Measurements from ENCODE around the gene CARD9. TPM values are rescaled to one million over a fixed set of nuclear protein-coding genes. Genes with fewer than 3 reads are reported as not detected.

CARD9 gene
- total RNA-seq, 1 experiment from 2014 or later: 5.6 TPM

GRCh38 chr9:136336156-136336870 is 37.2 kb downstream of the CARD9 start:
- Mint-ChIP-seq H3K27me3 (ENCODE audit: low read depth) (no peaks in the 10 kb centered on the region), H3K4me3 (no peak overlapping the region), H3K9me3 (no peaks in the 10 kb centered on the region), H3K27ac (no peak overlapping the region), H3K4me1 (peaks cover 2 to 9% of the 10 kb centered on the region in 2 experiments; a peak in 1 of 4 replicates), H3K36me3 (ENCODE audit: insufficient read depth in 1 of 3, low read depth in 3 of 3) (no peaks in the 10 kb centered on the region; a peak in 1 of 7 replicates)
- WGBS (ENCODE audit: extremely low coverage, insufficient read length, low lambda C conversion rate): no CpG with 5 or more reads among the region's 30 CpGs
- no peak for TF ChIP-seq CTCF (conservative IDR thresholded peaks at IDR 0.05)
- H3K18ac ChIP-seq (ENCODE audit: insufficient read length, low read depth, low read length): no peak overlapping the region
- H2BK120ac ChIP-seq (ENCODE audit: low read depth, low read length, poor library complexity, severe bottlenecking): no peak overlapping the region
- H3K9ac ChIP-seq (ENCODE audit: extremely low read depth, insufficient read length, low read length): no peak overlapping the region
- no peak overlapping the region for H2BK20ac ChIP-seq (ENCODE audit: low read depth, low read length, poor library complexity, severe bottlenecking)
- no peak overlapping the region for H3T11ph ChIP-seq (ENCODE audit: low read length)
- no peaks in the 10 kb centered on the region for H4K20me1 ChIP-seq (ENCODE audit: control insufficient read depth, insufficient read depth, insufficient read length)
- H2AK5ac ChIP-seq (ENCODE audit: insufficient read length, low read length): no peak overlapping the region
- no peak overlapping the region for H3K56ac ChIP-seq (ENCODE audit: insufficient read length, low read depth, low read length)
- no peak overlapping the region for H3K4me2 ChIP-seq (ENCODE audit: insufficient read depth, insufficient read length, low read length)
- no peak overlapping the region for H2AFZ ChIP-seq (ENCODE audit: low read length)
- no peak overlapping the region for H3K27ac ChIP-seq (ENCODE audit: insufficient read length, low read depth, low read length)
- H4K5ac ChIP-seq (ENCODE audit: insufficient read length, low read depth, low read length): no peak overlapping the region
- DNase-seq: no peak
- no peaks in the 10 kb centered on the region for H3K27me3 ChIP-seq (ENCODE audit: insufficient read depth, low read length)
- no peak overlapping the region for H4K8ac ChIP-seq (replicated peaks; ENCODE audit: insufficient read length, low read depth, low read length)
- no peak overlapping the region for H2BK12ac ChIP-seq (ENCODE audit: insufficient read length, low read depth, low read length)
- H3K23me2 ChIP-seq (ENCODE audit: insufficient read length, low read depth, low read length, poor library complexity, severe bottlenecking): no peaks in the 10 kb centered on the region
- H4K91ac ChIP-seq (ENCODE audit: insufficient read length, low read depth, low read length): no peak overlapping the region
- H3K79me1 ChIP-seq (ENCODE audit: insufficient read depth, low read depth, low read length, poor library complexity, severe bottlenecking): no peaks in the 10 kb centered on the region
- no peak overlapping the region for H2BK5ac ChIP-seq (ENCODE audit: insufficient read length, low read length)
- no peaks in the 10 kb centered on the region for H3K4me1 ChIP-seq (ENCODE audit: insufficient read depth, low read length)
- H3K23ac ChIP-seq (ENCODE audit: insufficient read length, low read depth, low read length): no peak overlapping the region
- no peaks in the 10 kb centered on the region for H3K9me3 ChIP-seq (ENCODE audit: control insufficient read depth, low read depth, low read length)
- H2BK15ac ChIP-seq (ENCODE audit: low read depth, low read length): no peak overlapping the region
- no peak overlapping the region for H3K4ac ChIP-seq (ENCODE audit: low read depth, low read length)
- no peaks in the 10 kb centered on the region for H3K79me2 ChIP-seq (ENCODE audit: insufficient read depth, low read length)
- no peak overlapping the region for H3K14ac ChIP-seq (ENCODE audit: insufficient read depth, low read length)

Data from H9 (cell line).